VCaP (cell line): ENCODE measurements around the gene TFPI2.

Experiments used
- H3K27ac ChIP-seq: fragments of 450-650 bp; 2 replicates; pipeline ENCODE4 v1.5.1; 2017
- TF ChIP-seq, protein P1 (sequence below): fragments of 450-650 bp; conservative IDR thresholded peaks from 2 replicates; pipeline ENCODE4 v1.5.1; 2017; ENCODE audit warnings: mild to moderate bottlenecking, moderate library complexity

TFPI2 gene

GRCh38 chr7:93895859-93896600, 5.5 kb upstream of the TFPI2 start:
- no peak overlapping the region for H3K27ac ChIP-seq
- TF ChIP-seq, protein P1, sequence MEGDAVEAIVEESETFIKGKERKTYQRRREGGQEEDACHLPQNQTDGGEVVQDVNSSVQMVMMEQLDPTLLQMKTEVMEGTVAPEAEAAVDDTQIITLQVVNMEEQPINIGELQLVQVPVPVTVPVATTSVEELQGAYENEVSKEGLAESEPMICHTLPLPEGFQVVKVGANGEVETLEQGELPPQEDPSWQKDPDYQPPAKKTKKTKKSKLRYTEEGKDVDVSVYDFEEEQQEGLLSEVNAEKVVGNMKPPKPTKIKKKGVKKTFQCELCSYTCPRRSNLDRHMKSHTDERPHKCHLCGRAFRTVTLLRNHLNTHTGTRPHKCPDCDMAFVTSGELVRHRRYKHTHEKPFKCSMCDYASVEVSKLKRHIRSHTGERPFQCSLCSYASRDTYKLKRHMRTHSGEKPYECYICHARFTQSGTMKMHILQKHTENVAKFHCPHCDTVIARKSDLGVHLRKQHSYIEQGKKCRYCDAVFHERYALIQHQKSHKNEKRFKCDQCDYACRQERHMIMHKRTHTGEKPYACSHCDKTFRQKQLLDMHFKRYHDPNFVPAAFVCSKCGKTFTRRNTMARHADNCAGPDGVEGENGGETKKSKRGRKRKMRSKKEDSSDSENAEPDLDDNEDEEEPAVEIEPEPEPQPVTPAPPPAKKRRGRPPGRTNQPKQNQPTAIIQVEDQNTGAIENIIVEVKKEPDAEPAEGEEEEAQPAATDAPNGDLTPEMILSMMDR: no peak

DNA sequence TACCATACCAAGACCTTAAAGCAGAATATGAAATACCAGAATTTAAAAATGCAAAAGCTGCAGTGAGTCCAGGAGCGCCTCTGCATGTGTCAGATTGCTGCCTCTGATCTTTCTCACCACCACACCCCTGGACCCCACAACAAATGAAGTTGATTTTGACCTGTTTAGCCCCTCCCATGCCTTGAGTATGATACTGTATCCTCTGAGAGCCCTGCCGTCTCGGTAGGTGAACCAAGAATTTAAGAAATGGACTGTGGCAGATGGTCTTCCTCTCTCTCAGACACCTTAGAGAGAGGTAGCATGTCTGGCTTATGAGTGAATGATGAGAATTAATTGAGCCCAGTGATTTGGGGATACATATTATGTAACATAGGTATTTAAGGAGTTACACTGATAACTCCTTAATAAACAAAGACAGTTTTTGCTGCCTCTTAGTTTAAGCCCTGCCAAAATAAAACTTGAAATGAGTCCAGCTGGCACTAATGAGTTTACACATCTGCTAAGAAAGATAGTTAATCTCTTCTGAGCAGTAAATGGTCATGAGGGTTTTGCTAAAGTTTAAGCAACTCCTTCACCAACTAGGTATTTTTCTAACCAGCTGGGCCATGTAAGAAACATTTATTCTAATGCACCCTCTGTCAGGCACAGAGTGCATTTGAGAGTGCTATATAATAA, 4.5 kb upstream of the TFPI2 start:
- TF ChIP-seq, protein P1: no peak

DNA sequence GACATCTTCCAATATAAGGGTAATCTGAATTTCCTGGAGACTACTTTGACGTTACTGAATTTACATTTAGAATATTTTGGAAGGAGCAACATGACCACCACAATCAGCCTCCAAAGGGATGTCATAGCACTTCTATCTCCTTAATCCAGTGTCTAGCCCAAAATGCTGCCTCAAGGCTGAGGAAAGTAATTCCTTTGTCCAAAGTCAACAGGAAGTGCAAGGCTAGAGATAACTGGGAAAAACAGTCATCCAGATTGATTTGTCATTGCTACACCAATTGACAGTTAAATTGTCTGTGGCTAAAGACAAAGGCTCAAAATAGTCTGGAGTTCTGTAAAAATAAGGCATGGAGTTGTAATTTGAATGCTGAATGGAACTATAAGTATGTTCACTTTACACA, 3.9 kb upstream of the TFPI2 start:
- no peak overlapping the region for H3K27ac ChIP-seq
- TF ChIP-seq, protein P1: no peak

More for the DNA sequence above, 4.5 kb upstream of the TFPI2 start:
- H3K27ac ChIP-seq: no peak overlapping the region

DNA sequence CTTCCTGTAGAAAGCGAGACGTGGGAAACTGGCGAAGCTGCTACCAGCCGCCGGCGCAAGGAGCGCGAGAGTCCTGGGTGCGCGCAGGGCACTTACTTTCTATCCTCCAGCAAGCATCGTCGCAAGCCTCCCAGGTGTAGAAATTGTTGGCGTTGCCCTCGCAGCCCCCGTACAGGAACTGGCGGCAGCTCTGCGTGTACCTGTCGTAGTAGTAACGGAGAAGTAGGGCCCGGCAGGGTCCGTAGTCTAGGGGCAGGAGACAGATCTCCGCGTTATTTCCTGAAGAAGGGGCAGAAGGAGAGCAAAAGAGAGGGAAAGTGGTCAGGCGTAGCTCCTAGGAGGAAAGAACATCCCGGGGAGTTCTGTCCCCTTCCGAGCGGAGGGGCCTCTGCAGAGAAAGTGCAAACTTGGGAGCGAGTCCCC, 501 bp downstream of the TFPI2 start:
- TF ChIP-seq, protein P1: no peak
- no peak overlapping the region for H3K27ac ChIP-seq

DNA sequence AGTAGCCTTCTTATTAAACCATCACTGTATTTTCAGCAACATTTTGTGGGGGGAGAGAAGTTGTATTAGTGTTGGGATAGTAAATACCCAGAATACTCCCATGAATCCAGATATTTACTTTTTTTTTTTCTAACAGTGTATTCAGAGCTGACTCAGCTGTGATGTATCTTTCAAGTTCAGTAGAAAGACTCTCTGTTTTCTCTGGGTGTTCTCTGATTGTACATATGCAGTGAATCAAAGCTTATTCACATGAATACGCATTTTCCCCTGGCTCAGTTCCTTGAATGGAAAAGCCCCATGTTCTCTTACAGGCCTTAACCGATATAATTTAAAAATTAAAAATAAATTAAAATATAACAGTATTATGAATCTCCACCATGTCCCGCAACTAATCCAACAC, 1.3 kb downstream of the TFPI2 start:
- H3K27ac ChIP-seq: no peak overlapping the region
- TF ChIP-seq, protein P1: no peak

DNA sequence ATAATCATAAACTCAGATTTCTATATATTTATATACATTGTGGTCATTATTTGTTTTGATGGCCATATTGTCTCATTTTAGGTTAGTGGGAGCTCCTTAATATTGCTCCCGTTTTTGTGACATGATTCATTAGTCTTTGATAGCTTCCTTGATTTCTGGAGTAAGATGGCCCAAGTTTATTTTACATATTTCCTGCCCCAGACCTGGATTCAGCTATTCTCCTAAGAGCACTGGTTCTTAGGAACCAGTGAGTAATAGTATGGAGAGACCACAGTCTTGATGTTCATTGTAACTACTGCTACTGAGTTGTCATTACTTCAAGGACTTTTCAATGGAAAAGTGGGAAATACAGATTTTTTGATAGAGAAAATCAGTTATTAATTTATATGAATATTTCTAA, 6.0 kb downstream of the TFPI2 start:
- H3K27ac ChIP-seq: no peak overlapping the region
- TF ChIP-seq, protein P1: no peak

GRCh38 chr7:93883917-93884345, 6.6 kb downstream of the TFPI2 start:
- TF ChIP-seq, protein P1: no peak
- no peak overlapping the region for H3K27ac ChIP-seq
